ENCODE results near the gene HMOX2.
A peak's percentile ranks its signal among the peaks of the same experiment; 100 is the strongest.

HMOX2 gene

DNA sequence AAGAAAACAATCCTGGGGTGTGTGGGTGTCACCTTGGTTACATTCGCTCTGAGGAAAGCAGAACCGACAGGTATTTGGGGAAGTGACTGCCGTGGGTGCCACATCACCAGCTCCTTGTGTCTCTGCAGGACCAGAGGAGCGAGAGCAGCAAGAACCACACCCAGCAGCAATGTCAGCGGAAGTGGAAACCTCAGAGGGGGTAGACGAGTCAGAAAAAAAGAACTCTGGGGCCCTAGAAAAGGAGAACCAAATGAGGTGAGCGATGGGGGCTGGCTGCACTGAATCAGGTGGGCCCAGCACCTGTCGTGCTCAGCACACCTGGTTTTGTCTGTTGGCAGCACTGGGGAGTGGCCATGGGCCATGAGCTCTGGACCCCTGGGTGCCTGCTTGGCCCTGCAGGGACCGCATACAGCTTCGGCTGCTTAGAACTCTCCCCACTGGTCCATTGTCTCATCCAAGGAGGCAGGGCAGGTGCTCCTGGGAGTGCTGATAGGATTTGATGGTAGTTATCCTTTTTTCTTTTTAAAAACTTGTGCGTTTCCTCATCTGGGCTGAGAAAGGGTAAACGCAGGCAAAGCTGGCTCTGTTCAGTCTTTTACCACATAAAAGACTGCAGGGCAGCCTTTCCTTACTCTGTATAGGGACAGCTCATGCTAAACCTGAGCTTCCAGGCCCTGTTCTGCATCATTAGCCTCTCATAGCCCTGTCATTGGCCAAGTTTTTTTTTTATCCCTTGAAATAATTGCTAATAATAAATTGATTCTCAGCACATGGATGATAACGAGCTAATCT is 29.4 kb downstream of the HMOX2 start:
- peak; percentile 58 to 73 for DNase-seq

DNA sequence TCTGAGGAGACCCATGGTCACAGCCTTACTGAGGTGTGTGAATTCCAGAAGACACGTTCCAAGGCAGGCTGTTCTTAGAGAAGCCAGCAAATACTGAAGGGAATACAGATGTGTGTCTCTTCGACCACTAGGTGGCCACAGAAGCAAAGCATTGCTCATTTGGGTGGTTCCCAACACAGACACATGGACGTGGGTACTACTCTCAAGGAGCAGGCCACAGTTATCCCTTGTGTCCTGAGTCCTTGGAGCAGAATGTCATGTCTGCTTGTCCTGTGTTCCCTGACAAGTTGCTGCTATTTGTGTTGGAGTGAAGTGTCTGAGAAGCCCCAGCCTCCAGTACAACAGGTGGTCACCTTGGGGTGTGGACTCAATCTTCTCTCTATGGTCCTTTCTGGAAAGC is 30.3 kb downstream of the HMOX2 start:
- peak; percentile 53 to 70 for DNase-seq

DNA sequence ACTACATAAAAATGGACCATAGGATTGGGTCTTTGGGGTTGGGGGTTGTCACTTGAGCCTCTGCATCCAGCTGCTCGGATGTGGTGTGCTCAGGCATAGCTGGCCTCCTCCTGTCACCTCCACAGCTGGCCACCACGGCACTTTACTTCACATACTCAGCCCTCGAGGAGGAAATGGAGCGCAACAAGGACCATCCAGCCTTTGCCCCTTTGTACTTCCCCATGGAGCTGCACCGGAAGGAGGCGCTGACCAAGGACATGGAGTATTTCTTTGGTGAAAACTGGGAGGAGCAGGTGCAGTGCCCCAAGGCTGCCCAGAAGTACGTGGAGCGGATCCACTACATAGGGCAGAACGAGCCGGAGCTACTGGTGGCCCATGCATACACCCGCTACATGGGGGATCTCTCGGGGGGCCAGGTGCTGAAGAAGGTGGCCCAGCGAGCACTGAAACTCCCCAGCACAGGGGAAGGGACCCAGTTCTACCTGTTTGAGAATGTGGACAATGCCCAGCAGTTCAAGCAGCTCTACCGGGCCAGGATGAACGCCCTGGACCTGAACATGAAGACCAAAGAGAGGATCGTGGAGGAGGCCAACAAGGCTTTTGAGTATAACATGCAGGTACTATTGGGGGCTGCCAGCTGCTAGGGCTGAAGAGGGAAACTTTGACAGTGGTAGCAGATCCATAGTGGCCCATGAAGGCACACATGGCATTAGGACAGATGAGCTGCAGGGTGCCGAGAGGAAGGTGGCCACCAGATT is 31.6 kb downstream of the HMOX2 start:
- no peak for DNase-seq

DNA sequence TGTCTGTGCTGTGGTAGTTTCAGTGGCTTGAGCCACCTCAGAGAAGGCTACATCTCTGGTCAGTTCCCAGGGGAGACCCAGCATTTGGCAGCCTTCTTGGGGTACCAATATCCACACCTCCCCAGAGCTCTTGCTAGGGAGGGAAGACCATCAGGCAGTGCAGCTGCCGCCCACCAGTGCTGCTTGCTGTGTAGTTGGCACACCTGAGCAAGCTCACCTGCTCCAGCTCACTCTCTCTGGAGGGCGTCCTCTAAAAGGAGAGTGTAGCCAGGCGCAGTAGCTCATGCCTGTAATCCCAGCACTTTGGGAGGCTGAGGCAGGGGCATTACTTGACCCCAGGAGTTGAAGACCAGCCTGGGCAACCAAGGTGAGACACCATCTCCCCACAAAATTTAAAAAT is 32.6 kb downstream of the HMOX2 start:
- DNase-seq: no peak

DNA sequence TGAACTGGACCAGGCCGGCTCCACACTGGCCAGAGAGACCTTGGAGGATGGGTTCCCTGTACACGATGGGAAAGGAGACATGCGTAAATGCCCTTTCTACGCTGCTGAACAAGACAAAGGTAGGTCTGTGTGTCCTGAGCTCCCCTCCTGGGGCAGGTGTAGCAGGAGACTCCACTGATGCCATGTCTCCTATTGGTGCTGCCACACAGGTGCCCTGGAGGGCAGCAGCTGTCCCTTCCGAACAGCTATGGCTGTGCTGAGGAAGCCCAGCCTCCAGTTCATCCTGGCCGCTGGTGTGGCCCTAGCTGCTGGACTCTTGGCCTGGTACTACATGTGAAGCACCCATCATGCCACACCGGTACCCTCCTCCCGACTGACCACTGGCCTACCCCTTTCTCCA is 33.2 kb downstream of the HMOX2 start:
- DNase-seq: no peak

DNA sequence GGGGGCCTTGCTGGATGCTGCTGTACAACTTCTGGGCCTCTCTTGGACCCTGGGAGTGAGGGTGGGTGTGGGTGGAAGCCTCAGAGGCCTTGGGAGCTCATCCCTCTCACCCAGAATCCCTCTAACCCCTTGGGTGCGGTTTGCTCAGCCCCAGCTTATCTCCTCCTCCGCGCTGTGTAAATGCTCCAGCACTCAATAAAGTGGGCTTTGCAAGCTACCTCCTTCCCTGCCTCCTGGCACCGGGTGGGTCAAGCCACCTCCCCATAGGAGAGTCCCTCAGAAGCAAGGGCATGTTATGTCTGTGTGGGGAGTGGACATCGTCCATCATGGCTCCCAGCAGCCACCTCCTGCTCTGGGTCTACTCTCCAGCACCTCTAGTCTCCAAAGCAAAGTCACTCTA is 33.9 kb downstream of the HMOX2 start:
- DNase-seq: no peak

DNA sequence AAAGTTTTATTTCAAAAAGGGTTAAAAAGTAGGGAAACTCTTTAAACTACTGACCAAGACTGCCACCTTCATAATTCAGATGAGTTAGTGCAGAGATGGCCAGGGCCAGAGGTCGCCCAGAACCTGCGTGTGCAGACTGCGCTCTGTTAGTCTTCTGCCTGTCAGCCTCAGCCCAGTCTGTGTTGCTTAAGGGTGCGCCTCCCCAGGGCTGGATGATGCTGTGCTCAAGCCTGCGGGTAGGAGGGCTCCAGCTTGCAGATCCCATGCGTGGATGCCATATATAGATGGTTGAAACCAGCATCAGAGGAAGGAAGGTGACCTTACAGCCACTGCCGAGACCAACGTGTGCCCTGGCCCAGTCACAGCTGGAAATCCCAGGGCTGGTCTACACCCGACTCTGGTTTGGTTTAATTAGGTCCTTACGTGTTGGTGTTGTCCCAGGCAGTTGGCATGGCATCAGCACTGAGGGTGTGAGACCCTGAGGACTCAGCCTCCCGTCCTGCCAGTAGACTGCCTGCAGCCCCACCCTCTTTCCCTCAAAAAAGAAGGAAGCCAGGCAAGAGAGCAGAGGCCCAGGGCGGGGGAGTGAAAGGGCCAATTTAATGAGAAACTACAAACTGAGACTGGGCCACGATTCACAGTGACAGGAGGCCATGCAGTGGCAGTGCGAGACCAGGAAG is 34.7 kb downstream of the HMOX2 start:
- DNase-seq: no peak

DNA sequence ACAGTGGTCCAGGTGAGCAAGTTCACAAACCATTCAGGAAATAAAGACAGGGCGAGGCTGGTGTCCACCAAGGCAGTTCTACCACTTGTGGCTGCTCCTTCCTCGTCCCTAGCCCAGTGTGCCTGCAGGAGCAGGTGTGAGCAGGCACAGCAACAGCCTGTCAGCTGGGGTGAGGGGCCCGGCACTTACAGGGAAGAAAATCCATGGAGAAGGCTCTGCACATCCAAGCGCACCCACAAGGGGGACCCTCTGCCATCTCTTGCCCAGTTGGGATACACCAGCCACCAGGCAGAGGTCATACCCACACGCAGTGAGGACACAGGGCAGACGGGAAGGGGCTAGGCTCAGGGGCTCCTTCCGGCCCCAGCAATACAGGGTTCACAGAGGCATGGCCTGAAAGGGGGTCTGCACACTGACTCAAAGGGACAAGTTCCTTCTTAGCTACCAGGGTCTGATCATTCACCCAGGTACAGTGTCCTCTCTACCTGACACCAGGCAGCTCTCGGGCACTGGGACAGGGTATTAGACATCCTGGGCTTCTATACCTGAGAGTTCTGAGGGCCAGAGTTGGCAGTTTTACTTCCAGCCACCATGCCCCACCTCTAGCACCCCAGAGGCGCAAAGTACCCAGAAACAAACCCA is 35.4 kb downstream of the HMOX2 start:
- peak; percentile 14 to 17 for DNase-seq

DNA sequence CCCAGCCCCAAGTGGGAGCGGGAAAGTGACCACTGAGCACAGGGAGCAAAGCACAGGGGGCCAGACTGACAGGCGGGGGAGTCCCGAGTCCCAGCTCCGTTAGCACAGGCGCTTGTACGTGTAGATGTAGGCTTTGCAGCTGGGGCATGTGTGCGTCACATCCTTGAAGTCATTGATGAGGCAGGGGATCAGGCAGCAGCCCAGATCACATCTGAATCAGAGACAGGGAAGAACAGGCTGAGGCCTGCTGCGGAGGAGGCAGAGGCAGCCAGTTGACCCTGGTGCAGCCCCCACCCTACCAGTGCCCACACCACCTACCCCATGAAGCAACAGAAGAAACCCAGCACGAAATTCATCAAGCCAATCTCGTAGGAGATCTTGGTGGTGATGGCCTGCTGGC is 36.3 kb downstream of the HMOX2 start:
- DNase-seq: no peak

DNA sequence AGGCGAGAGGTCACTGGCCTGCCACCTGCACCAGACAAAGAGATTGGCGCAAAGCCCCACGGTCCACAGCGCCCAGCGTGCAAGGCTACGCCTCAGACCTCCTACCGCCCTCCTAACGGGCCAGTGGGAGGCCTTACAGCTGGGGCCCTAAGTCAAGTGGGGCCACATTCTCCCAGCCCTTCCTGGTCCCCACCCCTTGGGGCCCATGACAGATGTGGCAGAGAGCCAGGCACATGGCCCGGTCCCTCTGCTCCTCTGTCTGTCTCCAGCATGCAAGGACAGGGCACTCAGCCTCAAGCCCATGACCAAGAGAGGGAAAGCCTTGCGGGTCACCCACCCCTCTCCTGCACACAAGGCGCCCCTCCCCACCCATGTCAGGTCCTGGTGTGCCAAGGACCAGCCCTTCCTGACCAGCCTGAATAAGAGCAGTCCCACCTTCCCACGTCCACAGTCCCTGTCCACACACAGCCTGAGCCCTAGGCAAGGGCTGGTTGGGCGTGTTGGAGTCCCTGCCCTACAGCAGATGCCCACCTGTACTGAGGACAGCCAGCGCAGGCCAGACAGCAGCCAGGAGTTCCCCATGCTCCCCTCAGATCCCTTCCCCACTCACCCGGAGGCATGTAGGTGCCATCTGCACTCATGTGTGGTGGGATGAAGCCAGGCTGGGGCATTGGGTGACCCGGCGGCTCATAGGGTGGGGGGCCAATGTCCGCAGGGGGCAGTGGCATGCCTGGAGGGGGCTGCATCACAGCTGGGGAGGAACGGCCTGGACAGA is 37.1 kb downstream of the HMOX2 start:
- no peak for DNase-seq

DNA sequence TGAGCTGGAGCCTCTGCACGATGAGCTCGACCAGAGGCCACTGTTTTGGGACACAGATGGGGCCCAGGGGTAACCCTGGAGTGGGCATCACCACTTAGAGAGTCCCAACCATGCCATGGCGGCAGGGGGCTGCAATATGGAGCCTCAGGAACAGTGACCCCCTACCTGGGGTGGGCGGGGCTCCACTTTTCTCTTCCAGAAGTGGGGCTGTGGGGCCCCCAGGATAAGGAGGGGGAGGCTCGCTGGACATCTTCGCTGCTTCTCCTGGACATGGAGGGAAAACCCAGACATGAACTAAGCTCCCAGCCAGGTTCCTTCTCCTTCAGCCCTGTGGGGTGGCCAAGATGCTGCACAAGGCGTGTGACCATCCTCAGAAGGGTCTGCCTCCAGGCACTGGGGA is 37.7 kb downstream of the HMOX2 start:
- DNase-seq: no peak

DNA sequence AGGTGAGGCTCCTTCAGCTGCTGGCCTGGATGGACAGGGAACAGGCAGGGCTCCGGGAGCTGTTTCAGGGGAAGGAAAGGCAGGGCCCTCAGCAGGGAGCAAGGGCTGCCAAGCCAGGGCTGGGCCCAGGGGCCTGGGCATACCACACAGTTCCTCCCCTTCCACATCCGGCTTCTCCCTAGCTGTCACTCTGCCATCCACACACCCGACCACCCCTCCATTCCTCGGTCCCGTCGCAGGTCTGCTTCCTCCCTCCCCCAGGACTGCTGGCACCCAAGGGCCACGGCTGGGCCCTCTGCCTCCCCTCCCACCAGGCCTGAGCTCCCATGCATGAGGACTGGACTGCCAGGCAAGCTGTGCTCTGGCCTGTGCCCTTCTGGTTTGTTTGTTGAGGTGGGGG is 38.4 kb downstream of the HMOX2 start:
- DNase-seq: no peak

DNA sequence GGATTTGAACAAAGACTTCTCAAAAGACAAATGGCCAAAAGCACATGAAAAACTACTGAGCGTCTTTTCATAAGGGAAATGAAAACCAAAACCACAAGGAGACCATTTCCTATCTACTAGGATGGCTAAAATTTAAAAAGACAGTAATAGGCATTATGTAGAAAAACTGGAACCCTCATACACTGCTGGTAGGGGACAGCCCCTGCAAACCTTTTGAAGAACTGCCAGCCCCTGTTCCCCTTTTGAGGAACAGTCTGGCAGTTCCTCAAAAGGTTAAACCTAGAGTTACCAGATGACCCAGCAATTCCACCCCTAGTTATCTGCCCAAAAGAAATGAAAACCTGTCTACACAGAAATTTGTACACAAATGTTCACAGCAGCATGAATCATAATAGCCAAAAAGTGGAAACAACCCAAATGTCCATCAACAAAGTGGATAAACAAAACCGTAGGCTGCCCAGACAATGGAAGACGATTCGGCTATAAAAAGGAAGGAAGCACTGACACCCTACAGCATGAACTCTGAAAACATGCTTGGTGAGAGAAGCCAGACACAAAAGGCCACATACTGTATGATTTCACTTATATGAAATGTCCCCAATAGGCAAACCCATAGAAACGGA is 39.5 kb downstream of the HMOX2 start:
- peak; percentile 80 to 81 for DNase-seq

DNA sequence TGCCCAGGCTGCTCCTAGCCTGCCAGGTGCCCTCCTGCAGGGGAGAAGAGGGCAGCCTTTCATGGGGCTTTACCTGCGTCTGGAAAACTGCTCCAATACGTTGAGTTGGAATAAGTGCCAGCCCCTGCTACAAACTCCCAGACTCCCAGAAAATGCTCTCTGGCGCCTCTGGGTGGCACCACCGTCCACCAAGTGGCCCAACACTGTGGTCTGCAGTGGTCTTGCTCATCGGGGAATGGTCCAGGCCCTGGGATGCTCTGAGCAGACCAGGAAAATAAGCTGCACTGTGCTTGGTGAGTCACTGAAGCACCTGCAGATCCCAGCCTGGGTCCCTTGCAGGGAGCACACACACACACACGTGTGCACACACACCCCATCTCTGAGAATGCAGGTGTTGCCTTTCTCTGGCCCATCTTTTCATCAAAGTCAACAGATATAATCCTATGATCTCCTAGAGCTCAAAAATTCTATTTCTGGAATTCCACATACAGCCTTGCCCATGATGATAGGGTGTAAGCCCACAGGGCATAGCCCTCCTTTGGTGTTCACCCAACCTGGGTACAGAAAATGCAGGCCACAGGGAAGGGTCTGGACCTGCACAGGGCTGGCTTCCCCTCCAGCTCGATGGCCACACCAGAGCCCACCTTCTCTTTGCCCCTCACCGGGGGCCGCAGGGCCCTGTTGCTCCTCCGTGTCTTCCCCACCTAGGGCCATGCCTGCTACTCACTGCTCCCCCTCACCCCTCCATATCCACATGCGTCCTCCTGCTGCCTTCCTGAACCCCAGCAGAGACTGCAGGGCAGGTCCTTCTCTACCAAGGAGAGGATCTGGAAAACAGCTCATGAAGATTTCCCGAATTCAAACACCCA is 41.8 kb downstream of the HMOX2 start:
- no peak for DNase-seq

DNA sequence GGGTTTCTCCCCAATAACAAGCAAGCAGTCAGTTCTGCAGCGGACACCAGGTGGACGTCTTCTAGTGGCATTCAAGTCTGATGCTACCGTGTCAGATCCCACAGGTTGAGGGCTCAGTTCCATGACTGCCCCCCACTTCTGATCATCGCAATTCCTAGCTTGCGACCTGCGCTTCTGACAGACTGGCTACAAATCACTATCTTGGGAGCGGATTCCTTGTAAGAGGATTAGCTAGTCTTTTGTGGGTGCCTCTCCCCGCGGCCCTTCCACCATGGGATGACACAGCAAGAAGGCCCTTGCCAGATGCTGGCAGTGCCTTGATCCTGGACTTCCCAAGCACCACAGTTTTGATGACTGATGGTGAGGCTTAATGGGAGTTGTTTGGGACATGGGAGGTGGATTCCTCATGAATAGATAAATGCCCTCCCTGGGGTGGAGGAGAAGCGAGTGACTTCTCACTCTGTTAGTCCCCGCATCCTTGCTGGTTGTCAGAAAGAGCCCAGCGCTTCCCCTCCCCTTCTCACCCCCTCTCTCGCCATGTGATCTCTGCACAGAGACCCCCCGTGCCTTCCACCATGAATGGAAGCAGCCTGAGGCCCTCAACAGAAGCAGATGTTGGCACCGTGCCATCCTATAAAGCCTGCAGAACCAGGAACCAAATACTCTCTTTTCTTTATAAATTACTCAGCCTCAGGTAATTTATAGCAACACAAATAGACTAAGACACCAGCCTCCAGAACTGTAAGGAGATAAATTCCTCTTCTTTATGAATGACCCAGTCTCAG is 43.3 kb downstream of the HMOX2 start:
- DNase-seq: no peak

DNA sequence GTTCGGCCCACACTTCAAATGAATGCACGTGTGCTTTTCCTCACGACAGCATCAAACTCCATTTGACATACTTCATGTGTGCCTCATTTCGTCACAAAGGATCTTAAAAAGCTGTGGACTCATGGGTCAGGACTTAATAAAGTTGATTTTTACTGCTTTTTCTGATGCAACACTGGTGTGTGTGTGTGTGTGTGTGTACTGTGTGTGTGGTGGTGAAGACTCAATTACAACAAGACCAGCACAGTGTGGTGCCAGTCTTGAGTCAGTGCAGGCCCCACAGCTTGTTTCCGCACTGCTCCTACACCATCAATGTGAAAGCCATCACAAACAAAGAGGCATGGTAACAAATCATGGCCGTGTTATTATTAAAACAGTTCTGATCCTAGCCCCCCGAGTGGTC is 44.7 kb downstream of the HMOX2 start:
- no peak for DNase-seq

DNA sequence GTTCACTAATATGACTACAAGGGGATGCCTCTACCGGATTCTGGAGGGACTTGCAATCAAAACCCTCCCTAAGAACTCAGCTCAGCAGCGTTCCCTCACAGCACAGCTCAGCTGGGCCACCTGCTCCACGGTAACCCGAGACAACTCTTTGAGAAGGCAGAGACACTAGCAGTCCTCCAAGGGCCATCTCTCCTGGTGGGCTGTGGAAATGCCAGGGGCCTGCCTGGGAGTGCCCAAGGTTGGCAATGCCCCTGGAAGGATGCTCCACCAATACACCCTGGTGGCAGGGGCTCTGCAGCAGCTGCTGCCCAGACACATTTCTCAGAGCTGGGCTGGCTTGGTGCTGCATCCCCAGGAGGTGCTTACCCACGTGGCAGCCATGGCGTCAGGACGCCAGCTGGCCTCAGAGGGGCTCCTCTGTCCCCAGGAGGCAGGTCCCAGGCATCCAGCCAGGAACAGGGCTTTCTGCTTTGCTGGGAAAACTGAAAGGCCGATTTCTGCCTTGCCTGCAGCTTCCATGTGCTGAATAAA is 45.9 kb downstream of the HMOX2 start:
- DNase-seq: no peak

DNA sequence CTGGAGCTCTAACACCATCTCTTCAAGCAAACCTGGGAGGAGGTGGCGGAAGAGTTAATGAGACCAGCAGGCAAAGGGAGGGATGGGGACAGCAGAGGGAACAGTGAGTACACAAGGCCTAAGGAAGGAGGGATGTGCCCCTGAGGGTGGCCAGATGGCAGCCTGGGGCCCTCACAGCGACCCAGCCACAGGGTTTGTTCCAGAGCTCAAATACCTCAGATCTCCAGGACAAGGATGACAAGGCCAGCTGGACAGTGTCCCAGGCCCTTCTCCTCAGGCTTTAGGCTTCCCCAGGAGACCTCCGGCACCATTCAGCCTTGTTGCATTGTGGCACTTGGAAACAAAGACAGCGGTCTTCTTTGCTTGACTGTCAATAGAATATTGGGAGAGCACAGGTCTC is 47.5 kb downstream of the HMOX2 start:
- DNase-seq: no peak

DNA sequence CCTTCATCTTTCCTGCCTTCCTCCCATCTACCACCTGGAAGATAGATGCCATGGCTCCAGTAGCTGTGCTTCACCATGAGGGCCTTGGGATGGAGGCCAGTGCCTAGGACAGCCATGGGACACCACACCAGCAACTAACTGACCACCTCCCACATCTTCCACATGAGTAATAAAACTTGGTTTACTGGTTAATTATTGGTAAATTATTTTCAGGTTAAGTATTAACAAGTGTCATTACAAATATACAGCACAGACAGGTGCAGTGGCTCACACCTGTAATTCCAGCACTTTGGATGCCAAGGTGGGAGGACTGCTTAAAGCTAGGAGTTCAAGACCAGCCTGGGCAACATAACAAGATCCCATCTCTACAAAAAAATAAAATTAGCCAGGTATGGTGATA is 48.4 kb downstream of the HMOX2 start:
- no peak for DNase-seq

DNA sequence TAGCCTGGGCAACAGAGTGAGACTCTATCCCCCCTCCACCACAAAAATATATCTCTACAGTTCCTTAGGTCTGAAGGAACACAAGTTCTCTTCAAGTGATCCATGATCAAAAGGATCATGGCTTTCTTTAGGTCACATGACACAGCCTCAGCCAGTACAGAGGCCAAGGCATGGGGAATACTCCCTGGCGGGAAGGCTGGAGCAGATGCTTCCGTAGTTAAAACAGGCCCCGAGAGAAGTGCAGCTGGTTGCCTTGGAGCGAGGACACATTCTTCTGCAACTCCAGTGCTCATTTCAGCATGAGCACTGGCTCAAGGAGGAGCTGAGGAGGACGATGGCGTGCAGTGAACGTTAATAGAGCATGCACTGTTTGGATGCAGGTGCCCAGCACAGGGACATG is 48.9 kb downstream of the HMOX2 start:
- DNase-seq: no peak

Data from AML-193 (cell line).